ENCODE results near the gene MOCS1. TPM values are rescaled to one million over a fixed set of nuclear protein-coding genes. Genes with fewer than 3 reads are reported as not detected.
A peak's percentile ranks its signal among the peaks of the same experiment; 100 is the strongest.

Gene MOCS1
- total RNA-seq, 3 donors from 2014 or later (not counting 1 experiment from before 2014, with no cell fraction given), result 0.60 to 1.6 (median 1.5) TPM

- H3K4me3 ChIP-seq (ENCODE audit: low read length), result no peak overlapping the region
- DNase-seq, result peak in 1 of 2 donors; percentile 34
- no peaks in the 10 kb centered on the region for H3K36me3 Mint-ChIP-seq
- WGBS (ENCODE audit: insufficient coverage), result 61% methylated on average over 3 of the region's 3 CpGs
- intact Hi-C loops (cut with micrococcal nuclease), result loop anchor here (5.0 to 10.0 kb wide), 2 partner anchors 864 to 1056 kb away; partner anchors contain the start of gene UNC5CL
- no peaks in the 10 kb centered on the region for H3K9me3 Mint-ChIP-seq
- no peaks in the 10 kb centered on the region for H3K9me3 ChIP-seq (ENCODE audit: control insufficient read depth, insufficient read depth, low read length)
- no peak overlapping the region for H3K27ac Mint-ChIP-seq
- H3K4me1 ChIP-seq (ENCODE audit: control insufficient read depth, insufficient read depth, low read length), result no peaks in the 10 kb centered on the region
- H3K4me3 Mint-ChIP-seq, result no peak overlapping the region
- H3K27me3 ChIP-seq (ENCODE audit: control insufficient read depth, insufficient read depth, low read length), result no peaks in the 10 kb centered on the region
- TF ChIP-seq, protein P1, sequence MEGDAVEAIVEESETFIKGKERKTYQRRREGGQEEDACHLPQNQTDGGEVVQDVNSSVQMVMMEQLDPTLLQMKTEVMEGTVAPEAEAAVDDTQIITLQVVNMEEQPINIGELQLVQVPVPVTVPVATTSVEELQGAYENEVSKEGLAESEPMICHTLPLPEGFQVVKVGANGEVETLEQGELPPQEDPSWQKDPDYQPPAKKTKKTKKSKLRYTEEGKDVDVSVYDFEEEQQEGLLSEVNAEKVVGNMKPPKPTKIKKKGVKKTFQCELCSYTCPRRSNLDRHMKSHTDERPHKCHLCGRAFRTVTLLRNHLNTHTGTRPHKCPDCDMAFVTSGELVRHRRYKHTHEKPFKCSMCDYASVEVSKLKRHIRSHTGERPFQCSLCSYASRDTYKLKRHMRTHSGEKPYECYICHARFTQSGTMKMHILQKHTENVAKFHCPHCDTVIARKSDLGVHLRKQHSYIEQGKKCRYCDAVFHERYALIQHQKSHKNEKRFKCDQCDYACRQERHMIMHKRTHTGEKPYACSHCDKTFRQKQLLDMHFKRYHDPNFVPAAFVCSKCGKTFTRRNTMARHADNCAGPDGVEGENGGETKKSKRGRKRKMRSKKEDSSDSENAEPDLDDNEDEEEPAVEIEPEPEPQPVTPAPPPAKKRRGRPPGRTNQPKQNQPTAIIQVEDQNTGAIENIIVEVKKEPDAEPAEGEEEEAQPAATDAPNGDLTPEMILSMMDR (IDR thresholded peaks at IDR 0.05), result no peak
- H3K36me3 ChIP-seq (ENCODE audit: control insufficient read depth, insufficient read depth, low read length), result no peaks in the 10 kb centered on the region
- H3K27me3 Mint-ChIP-seq (ENCODE audit: low read depth in 2 of 2), result peaks cover 20 to 75% of the 10 kb centered on the region in 2 donors
- no peak overlapping the region for H3K27ac ChIP-seq (ENCODE audit: low read length)
- no peak for ATAC-seq
- H3K4me1 Mint-ChIP-seq, result no peaks in the 10 kb centered on the region
Observed at GRCh38 chr6:39980839-39981580, 46.7 kb upstream of the MOCS1 start.

DNA sequence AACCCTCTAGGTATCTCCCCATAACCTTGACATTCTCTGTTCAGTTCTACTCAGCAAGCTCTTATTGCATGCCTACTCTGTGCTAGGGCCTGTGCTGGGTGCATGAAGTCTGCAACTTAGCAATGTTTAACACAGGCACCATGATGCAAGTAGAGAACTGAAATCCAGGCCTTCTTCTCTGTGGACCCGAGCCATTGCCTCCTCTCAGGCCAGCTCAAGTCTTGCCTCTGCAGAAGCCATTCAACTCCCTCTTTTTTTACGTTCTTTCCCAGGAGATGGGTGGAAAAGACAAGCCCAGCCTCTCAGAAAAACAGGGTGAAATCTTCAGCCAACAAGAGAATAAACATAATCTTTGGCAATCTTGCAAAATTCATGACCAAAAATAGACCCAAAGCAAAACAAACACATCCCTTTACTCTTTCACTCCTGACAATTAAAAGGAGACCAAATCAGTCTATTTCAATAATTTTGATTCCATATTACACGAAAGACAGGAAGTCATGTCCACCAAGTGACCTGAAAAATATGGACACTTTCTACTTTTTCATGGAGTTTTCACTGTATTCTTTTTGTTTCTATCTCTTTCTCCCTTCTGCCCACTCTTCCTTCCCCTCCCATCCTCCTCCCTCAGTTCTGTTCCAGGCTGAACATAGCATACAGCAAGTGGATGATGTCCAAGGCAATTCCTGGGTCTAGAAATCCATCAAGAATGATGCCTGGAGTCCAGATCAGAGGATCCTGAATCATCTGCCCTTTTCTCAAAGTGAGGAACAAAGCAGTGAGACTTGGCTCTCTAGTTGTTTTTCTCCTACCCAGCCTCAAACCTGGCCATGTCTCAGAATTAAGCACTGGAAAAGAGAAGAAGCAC lies 45.4 kb upstream of the MOCS1 start:
- Histone ChIP-seq H3K9me3 (ENCODE audit: control insufficient read depth, insufficient read depth, low read length) (no peaks in the 10 kb centered on the region), H3K4me1 (ENCODE audit: control insufficient read depth, insufficient read depth, low read length) (no peaks in the 10 kb centered on the region), H3K27me3 (ENCODE audit: control insufficient read depth, insufficient read depth, low read length) (no peaks in the 10 kb centered on the region), H3K27ac (ENCODE audit: low read length) (no peak overlapping the region), H3K36me3 (ENCODE audit: control insufficient read depth, insufficient read depth, low read length) (no peaks in the 10 kb centered on the region), H3K4me3 (ENCODE audit: low read length) (no peak overlapping the region)
- TF ChIP-seq, protein P1 (IDR thresholded peaks at IDR 0.05), result no peak
- 61% methylated on average over 3 of the region's 3 CpGs for WGBS (ENCODE audit: insufficient coverage)
- H3K27ac Mint-ChIP-seq, result no peak overlapping the region
- no peaks in the 10 kb centered on the region for H3K4me1 Mint-ChIP-seq
- no peaks in the 10 kb centered on the region for H3K9me3 Mint-ChIP-seq
- no peak overlapping the region for H3K4me3 Mint-ChIP-seq
- intact Hi-C loops (cut with micrococcal nuclease), result loop anchor here (5.0 to 10.0 kb wide), 2 partner anchors 865 to 1058 kb away; partner anchors contain the start of gene UNC5CL
- ATAC-seq (no peak), DNase-seq (no peak)
- H3K36me3 Mint-ChIP-seq, result no peaks in the 10 kb centered on the region
- H3K27me3 Mint-ChIP-seq (ENCODE audit: low read depth in 2 of 2), result peaks cover 29 to 78% of the 10 kb centered on the region in 2 donors

DNA sequence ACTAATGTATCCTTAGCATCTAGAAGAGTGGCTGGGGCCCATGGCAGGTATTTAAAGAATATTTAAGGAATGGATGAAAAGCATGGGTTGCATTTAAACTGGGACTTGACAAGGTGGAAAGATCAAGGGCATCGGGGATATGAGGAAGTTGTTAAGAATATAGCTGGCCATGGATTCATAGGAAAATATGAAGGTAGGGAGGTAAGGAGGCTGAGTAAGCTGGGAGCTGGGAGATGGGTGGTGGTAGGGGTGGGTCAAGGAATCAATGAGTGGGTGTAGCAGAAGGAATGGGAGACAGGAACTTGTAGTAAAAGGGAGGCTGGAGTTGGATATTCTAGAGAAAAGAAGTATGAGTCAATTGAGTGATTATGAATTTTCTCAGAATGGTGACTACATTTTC lies 44.0 kb upstream of the MOCS1 start:
- Histone ChIP-seq H3K27me3 (ENCODE audit: control insufficient read depth, insufficient read depth, low read length) (no peaks in the 10 kb centered on the region), H3K27ac (ENCODE audit: low read length) (no peak overlapping the region), H3K4me3 (ENCODE audit: low read length) (no peak overlapping the region), H3K9me3 (ENCODE audit: control insufficient read depth, insufficient read depth, low read length) (no peaks in the 10 kb centered on the region), H3K4me1 (ENCODE audit: control insufficient read depth, insufficient read depth, low read length) (no peaks in the 10 kb centered on the region), H3K36me3 (ENCODE audit: control insufficient read depth, insufficient read depth, low read length) (no peaks in the 10 kb centered on the region)
- Mint-ChIP-seq H3K9me3 (no peaks in the 10 kb centered on the region), H3K4me3 (no peak overlapping the region), H3K27ac (no peak overlapping the region), H3K27me3 (ENCODE audit: low read depth in 2 of 2) (peaks cover 31 to 76% of the 10 kb centered on the region in 2 donors), H3K4me1 (no peaks in the 10 kb centered on the region), H3K36me3 (no peaks in the 10 kb centered on the region)
- WGBS (ENCODE audit: insufficient coverage), result 83% methylated on average over 1 of the region's 1 CpG
- TF ChIP-seq, protein P1 (IDR thresholded peaks at IDR 0.05), result no peak
- intact Hi-C loops (cut with micrococcal nuclease), result no loop called here
- ATAC-seq (no peak), DNase-seq (no peak)
